Measurements from ENCODE around the gene KHDRBS2. TPM values are rescaled to one million over a fixed set of nuclear protein-coding genes. Genes with fewer than 3 reads are reported as not detected.

KHDRBS2 gene
- total RNA-seq, 1 experiment from 2014 or later: not detected

DNA sequence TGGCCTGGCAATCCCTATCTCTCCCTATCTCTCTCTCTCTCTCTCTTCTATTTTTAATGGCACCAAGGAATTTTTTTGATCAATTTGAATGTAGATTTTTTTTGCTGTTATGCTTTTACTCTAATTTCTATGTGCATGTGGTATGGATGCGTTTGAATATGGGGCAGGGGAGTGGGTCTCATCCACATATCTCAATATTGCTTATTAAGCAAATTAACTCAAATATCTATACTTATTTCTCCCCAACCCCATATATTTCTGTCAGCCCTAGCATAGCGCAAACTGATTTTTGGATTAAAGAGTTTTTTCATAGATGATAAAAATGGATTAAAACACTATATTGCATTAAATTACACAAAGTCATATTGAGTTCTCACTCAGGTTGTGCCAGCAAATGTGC lies 210.2 kb downstream of the KHDRBS2 start:
- CTCF ChIA-PET: no interaction called here
- BruUV-seq (replicated peaks): no TSS peak
- Histone ChIP-seq H3K4me1 (replicated peaks; ENCODE audit: insufficient read depth) (no peaks in the 10 kb centered on the region), H3K4me3 (no peak overlapping the region), H3K4me2 (no peak overlapping the region), H3K36me3 (ENCODE audit: low read depth) (no peaks in the 10 kb centered on the region), H3K9me3 (ENCODE audit: insufficient read depth, low read depth) (no peaks in the 10 kb centered on the region), H3K27ac (no peak overlapping the region), H3K27me3 (ENCODE audit: insufficient read depth, low read depth) (no peaks in the 10 kb centered on the region), H3K9me2 (ENCODE audit: insufficient read depth) (no peaks in the 10 kb centered on the region), H3K79me2 (ENCODE audit: low read depth) (no peaks in the 10 kb centered on the region), H2AFZ (no peak overlapping the region), H4K20me1 (ENCODE audit: insufficient read depth) (no peaks in the 10 kb centered on the region; the same call in 1 of the 2 replicates), H3F3A (ENCODE audit: insufficient read depth, low read depth) (no peaks in the 10 kb centered on the region)
- no peak for TF ChIP-seq EZH2 (IDR thresholded peaks at IDR 0.05; ENCODE audit: low read depth)
- TF ChIP-seq, protein P1, sequence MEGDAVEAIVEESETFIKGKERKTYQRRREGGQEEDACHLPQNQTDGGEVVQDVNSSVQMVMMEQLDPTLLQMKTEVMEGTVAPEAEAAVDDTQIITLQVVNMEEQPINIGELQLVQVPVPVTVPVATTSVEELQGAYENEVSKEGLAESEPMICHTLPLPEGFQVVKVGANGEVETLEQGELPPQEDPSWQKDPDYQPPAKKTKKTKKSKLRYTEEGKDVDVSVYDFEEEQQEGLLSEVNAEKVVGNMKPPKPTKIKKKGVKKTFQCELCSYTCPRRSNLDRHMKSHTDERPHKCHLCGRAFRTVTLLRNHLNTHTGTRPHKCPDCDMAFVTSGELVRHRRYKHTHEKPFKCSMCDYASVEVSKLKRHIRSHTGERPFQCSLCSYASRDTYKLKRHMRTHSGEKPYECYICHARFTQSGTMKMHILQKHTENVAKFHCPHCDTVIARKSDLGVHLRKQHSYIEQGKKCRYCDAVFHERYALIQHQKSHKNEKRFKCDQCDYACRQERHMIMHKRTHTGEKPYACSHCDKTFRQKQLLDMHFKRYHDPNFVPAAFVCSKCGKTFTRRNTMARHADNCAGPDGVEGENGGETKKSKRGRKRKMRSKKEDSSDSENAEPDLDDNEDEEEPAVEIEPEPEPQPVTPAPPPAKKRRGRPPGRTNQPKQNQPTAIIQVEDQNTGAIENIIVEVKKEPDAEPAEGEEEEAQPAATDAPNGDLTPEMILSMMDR (conservative IDR thresholded peaks at IDR 0.05): no peak
- POLR2A ChIA-PET (ENCODE audit: unreplicated experiment): no interaction called here
- intact Hi-C loops (cut with micrococcal nuclease; ENCODE audit: unreplicated experiment): no loop called here
- no peak for DNase-seq

DNA sequence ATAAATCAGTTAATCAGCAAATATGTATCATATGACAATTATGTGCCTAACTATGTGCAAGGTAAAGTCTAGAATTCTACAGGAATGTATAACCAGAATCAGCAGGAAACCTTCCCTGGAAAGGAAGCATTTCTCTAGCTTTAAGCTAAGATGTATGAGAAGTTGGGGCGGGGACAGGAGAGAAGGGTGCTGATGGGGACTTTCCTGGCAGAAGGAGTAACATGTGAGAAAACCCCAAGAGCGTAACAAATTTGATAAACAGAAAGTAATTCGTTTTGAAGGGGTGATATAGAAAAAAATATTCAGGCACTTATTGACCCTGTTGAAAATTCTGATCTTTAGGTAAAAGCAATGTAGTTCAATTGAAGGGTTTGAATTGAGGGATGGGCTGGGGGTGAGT lies 226.1 kb downstream of the KHDRBS2 start:
- no peaks in the 10 kb centered on the region for H3K4me1 ChIP-seq (replicated peaks; ENCODE audit: insufficient read depth)
- POLR2A ChIA-PET (ENCODE audit: unreplicated experiment): no interaction called here
- no peaks in the 10 kb centered on the region for H3F3A ChIP-seq (ENCODE audit: insufficient read depth, low read depth)
- intact Hi-C loops (cut with micrococcal nuclease; ENCODE audit: unreplicated experiment): no loop called here
- H3K27ac ChIP-seq: no peak overlapping the region
- no peaks in the 10 kb centered on the region for H3K27me3 ChIP-seq (ENCODE audit: insufficient read depth, low read depth)
- no TSS peak for BruUV-seq (replicated peaks)
- no peak for DNase-seq
- H3K4me2 ChIP-seq: no peak overlapping the region
- no peaks in the 10 kb centered on the region for H4K20me1 ChIP-seq (ENCODE audit: insufficient read depth)
- H3K9me3 ChIP-seq (ENCODE audit: insufficient read depth, low read depth): no peaks in the 10 kb centered on the region
- no peak overlapping the region for H3K4me3 ChIP-seq
- H3K79me2 ChIP-seq (ENCODE audit: low read depth): no peaks in the 10 kb centered on the region
- CTCF ChIA-PET: no interaction called here
- H3K36me3 ChIP-seq (ENCODE audit: low read depth): no peaks in the 10 kb centered on the region
- H3K9me2 ChIP-seq (ENCODE audit: insufficient read depth): no peaks in the 10 kb centered on the region
- TF ChIP-seq, protein P1 (conservative IDR thresholded peaks at IDR 0.05): no peak
- no peak for TF ChIP-seq EZH2 (IDR thresholded peaks at IDR 0.05; ENCODE audit: low read depth)
- H2AFZ ChIP-seq: no peak overlapping the region

DNA sequence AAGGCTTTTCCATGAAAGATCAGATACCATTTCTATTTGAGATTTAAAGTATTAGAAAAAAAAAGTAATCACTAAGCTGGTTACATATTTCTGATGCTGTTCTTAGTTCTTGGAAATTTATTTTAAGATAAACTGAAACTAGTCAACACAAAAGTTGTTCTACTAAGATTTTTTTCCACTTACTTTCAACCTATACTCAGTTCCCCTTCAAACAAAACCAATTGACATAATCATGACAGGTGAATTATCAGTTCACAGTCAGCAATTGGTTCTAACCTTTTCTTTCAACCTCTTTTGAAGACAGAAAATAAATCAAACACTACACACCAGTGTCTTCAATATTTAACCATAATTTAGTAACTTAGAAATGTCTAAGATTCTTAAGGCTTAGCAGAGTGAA lies 228.7 kb downstream of the KHDRBS2 start:
- H3K9me3 ChIP-seq (ENCODE audit: insufficient read depth, low read depth): no peaks in the 10 kb centered on the region
- POLR2A ChIA-PET (ENCODE audit: unreplicated experiment): no interaction called here
- no peaks in the 10 kb centered on the region for H3K79me2 ChIP-seq (ENCODE audit: low read depth)
- no peaks in the 10 kb centered on the region for H3K27me3 ChIP-seq (ENCODE audit: insufficient read depth, low read depth)
- no peak overlapping the region for H3K4me3 ChIP-seq
- no peaks in the 10 kb centered on the region for H3K36me3 ChIP-seq (ENCODE audit: low read depth)
- CTCF ChIA-PET: no interaction called here
- intact Hi-C loops (cut with micrococcal nuclease; ENCODE audit: unreplicated experiment): no loop called here
- BruUV-seq (replicated peaks): no TSS peak
- H3F3A ChIP-seq (ENCODE audit: insufficient read depth, low read depth): no peaks in the 10 kb centered on the region
- DNase-seq: no peak
- H3K27ac ChIP-seq: no peak overlapping the region
- H2AFZ ChIP-seq: no peak overlapping the region
- TF ChIP-seq EZH2 (IDR thresholded peaks at IDR 0.05; ENCODE audit: low read depth): no peak
- TF ChIP-seq, protein P1 (conservative IDR thresholded peaks at IDR 0.05): no peak
- H3K9me2 ChIP-seq (ENCODE audit: insufficient read depth): no peaks in the 10 kb centered on the region
- H4K20me1 ChIP-seq (ENCODE audit: insufficient read depth): no peaks in the 10 kb centered on the region
- H3K4me2 ChIP-seq: no peak overlapping the region
- H3K4me1 ChIP-seq (replicated peaks; ENCODE audit: insufficient read depth): no peaks in the 10 kb centered on the region

Data from PC-9 (cell line).